IMR-90 (cell line): ENCODE data around the gene GATD1. TPM values are rescaled to one million over a fixed set of nuclear protein-coding genes. Genes with fewer than 3 reads are reported as not detected.

Source experiments
- ATAC-seq: fragments of 200-7000 bp; cut with Tn5 transposase; 2 replicates; pipeline ENCODE4 v1.9.1; 2020; ENCODE audit warnings: low read depth, mild to moderate bottlenecking, moderate library complexity
- BruUV-seq: library from RNA; stranded (reverse); fragments of 400-500 nt; replicated peaks from 2 replicates; lab custom pipeline; 2021; lab: Mats Ljungman, UMichigan
- CTCF ChIA-PET: fragments of 300-600 bp; formaldehyde crosslinking; extraction: SDS; loops from one replicate; lab custom pipeline; 2021; ENCODE audit warnings: antibody characterized with exemption; lab: Yijun Ruan, JAX
- POLR2A ChIA-PET: fragments of 300-600 bp; sonication (Branson Sonifier 250); formaldehyde crosslinking; loops from one replicate; lab custom pipeline; 2022; ENCODE audit warnings: antibody characterized with exemption; ENCODE audit not compliant: unreplicated experiment; lab: Charles Lee
- DNase-seq: peaks from one replicate; pipeline ENCODE4 v3.0.0; 2013
- H2AFZ ChIP-seq: replicated peaks from 2 replicates; pipeline ENCODE3; 2013; ENCODE audit warnings: low read length, mild to moderate bottlenecking; ENCODE audit not compliant: poor library complexity
- H2AK5ac ChIP-seq: 2 replicates; pipeline ENCODE4 v1.6.1; 2013; ENCODE audit warnings: low read depth, low read length, inconsistent platforms
- H2AK9ac ChIP-seq: replicated peaks from 2 replicates; pipeline ENCODE3; 2013; ENCODE audit warnings: mild to moderate bottlenecking, low read depth, low read length, moderate library complexity; ENCODE audit not compliant: poor library complexity
- H2BK120ac ChIP-seq: 2 replicates; pipeline ENCODE4 v1.6.1; 2013; ENCODE audit warnings: low read depth, low read length, inconsistent platforms
- H2BK15ac ChIP-seq: 3 replicates; pipeline ENCODE4 v1.6.1; 2013; ENCODE audit warnings: low read depth, low read length, inconsistent platforms
- H2BK20ac ChIP-seq: 2 replicates; pipeline ENCODE4 v1.6.1; 2013; ENCODE audit warnings: low read depth, mild to moderate bottlenecking, inconsistent platforms, low read length, moderate library complexity
- H2BK5ac ChIP-seq: 2 replicates; pipeline ENCODE4 v1.6.1; 2013; ENCODE audit warnings: mild to moderate bottlenecking, low read depth, low read length, inconsistent platforms; ENCODE audit not compliant: poor library complexity, severe bottlenecking
- H3K14ac ChIP-seq: replicated peaks from 2 replicates; pipeline ENCODE4 v1.6.1; 2013; ENCODE audit warnings: low read depth, low read length, inconsistent platforms
- H3K18ac ChIP-seq: 2 replicates; pipeline ENCODE4 v1.6.1; 2013; ENCODE audit warnings: low read depth, low read length, control low read depth
- H3K23ac ChIP-seq: 2 replicates; pipeline ENCODE4 v1.6.1; 2013; ENCODE audit warnings: low read depth, low read length, inconsistent platforms
- H3K27ac ChIP-seq: 2 replicates; pipeline ENCODE4 v1.5.1; 2013; ENCODE audit warnings: mild to moderate bottlenecking, control low read depth, low read length; ENCODE audit not compliant: insufficient read depth
- H3K27me3 ChIP-seq: 2 replicates; pipeline ENCODE4 v1.6.1; 2013; ENCODE audit warnings: low read length; ENCODE audit not compliant: control insufficient read depth, insufficient read depth
- H3K36me3 ChIP-seq: 2 replicates; pipeline ENCODE4 v1.6.1; 2013; ENCODE audit warnings: low read length, mixed read lengths; ENCODE audit not compliant: control insufficient read depth, insufficient read depth
- H3K4ac ChIP-seq: 2 replicates; pipeline ENCODE4 v1.6.1; 2013; ENCODE audit warnings: low read depth, low read length, inconsistent platforms
- H3K4me1 ChIP-seq: 2 replicates; pipeline ENCODE4 v1.6.1; 2013; ENCODE audit warnings: low read length, mixed read lengths; ENCODE audit not compliant: control insufficient read depth, insufficient read depth
- H3K4me2 ChIP-seq: 2 replicates; pipeline ENCODE4 v1.6.1; 2013; ENCODE audit warnings: low read depth, mild to moderate bottlenecking, control low read depth, low read length, moderate library complexity
- H3K4me3 ChIP-seq: 2 replicates; pipeline ENCODE4 v1.5.1; 2013; ENCODE audit warnings: low read depth, mild to moderate bottlenecking, control low read depth, low read length, moderate library complexity; ENCODE audit not compliant: insufficient read depth
- H3K56ac ChIP-seq: 2 replicates; pipeline ENCODE4 v1.6.1; 2013; ENCODE audit warnings: low read length, inconsistent platforms; ENCODE audit not compliant: insufficient read depth; ENCODE audit errors: extremely low read depth
- H3K79me1 ChIP-seq, 2 experiments: 2 replicates each; pipeline ENCODE4 v1.6.1; 2013; ENCODE audit warnings: low read length in 2 of 2, inconsistent platforms in 1 of 2, low read depth in 1 of 2
- H3K9ac ChIP-seq: 2 replicates; pipeline ENCODE4 v1.6.1; 2013; ENCODE audit warnings: low read depth, low read length, control low read depth
- H3K9me1 ChIP-seq: 2 replicates; pipeline ENCODE4 v1.6.1; 2013; ENCODE audit warnings: low read length, inconsistent platforms; ENCODE audit not compliant: insufficient read depth
- H3K9me3 ChIP-seq: 2 replicates; pipeline ENCODE4 v1.6.1; 2013; ENCODE audit warnings: low read length; ENCODE audit not compliant: control insufficient read depth, insufficient read depth
- H4K20me1 ChIP-seq: 2 replicates; pipeline ENCODE4 v1.6.1; 2013; ENCODE audit warnings: low read length, inconsistent platforms; ENCODE audit not compliant: insufficient read depth
- H4K5ac ChIP-seq: 2 replicates; pipeline ENCODE4 v1.6.1; 2013; ENCODE audit warnings: mild to moderate bottlenecking, low read depth, low read length, control low read depth
- H4K8ac ChIP-seq, 2 experiments: 2 replicates each; pipeline ENCODE4 v1.6.1; 2013; ENCODE audit warnings: low read depth in 2 of 2, low read length in 2 of 2, control low read depth in 1 of 2, inconsistent platforms in 1 of 2
- H4K91ac ChIP-seq: 2 replicates; pipeline ENCODE4 v1.6.1; 2013; ENCODE audit warnings: low read depth, low read length, inconsistent platforms; ENCODE audit not compliant: insufficient read depth
- BHLHE40 ChIP-seq: fragments of 150-350 bp; IDR thresholded peaks from 2 replicates; pipeline ENCODE4 v1.6.1; 2016; ENCODE audit warnings: mild to moderate bottlenecking, low read depth, low read length
- CEBPB ChIP-seq: IDR thresholded peaks from 2 replicates; pipeline ENCODE4 v1.6.1; 2012; ENCODE audit warnings: low read depth, low read length, improper control_type of control experiment
- CHD1 ChIP-seq: IDR thresholded peaks from 2 replicates; pipeline ENCODE4 v1.6.1; 2012; ENCODE audit warnings: low read depth, low read length, improper control_type of control experiment
- CTCF ChIP-seq: conservative IDR thresholded peaks from 2 replicates; pipeline ENCODE4 v1.5.1; 2012; ENCODE audit warnings: mild to moderate bottlenecking, low read depth, low read length, improper control_type of control experiment
- FOS ChIP-seq: fragments of 150-350 bp; IDR thresholded peaks from 2 replicates; pipeline ENCODE4 v1.6.1; 2016; ENCODE audit warnings: low read depth, low read length
- MAFK ChIP-seq: IDR thresholded peaks from 2 replicates; pipeline ENCODE4 v1.6.1; 2012; ENCODE audit warnings: low read depth, low read length, improper control_type of control experiment
- MAZ ChIP-seq: IDR thresholded peaks from 2 replicates; pipeline ENCODE4 v1.6.1; 2012; ENCODE audit warnings: low read depth, mild to moderate bottlenecking, low read length, improper control_type of control experiment, moderate library complexity, borderline replicate concordance
- MXI1 ChIP-seq: IDR thresholded peaks from 2 replicates; pipeline ENCODE4 v1.6.1; 2012; ENCODE audit warnings: low read depth, mild to moderate bottlenecking, low read length, moderate library complexity, borderline replicate concordance
- NFE2L2 ChIP-seq: fragments of 150-350 bp; IDR thresholded peaks from 2 replicates; pipeline ENCODE4 v1.6.1; 2016; ENCODE audit warnings: low read depth, mild to moderate bottlenecking, low read length
- POLR2A ChIP-seq: IDR thresholded peaks from 2 replicates; pipeline ENCODE4 v1.6.1; 2012; ENCODE audit warnings: mild to moderate bottlenecking, low read depth, low read length
- RAD21 ChIP-seq: IDR thresholded peaks from 2 replicates; pipeline ENCODE4 v1.6.1; 2012; ENCODE audit warnings: low read length, improper control_type of control experiment
- RCOR1 ChIP-seq: IDR thresholded peaks from 2 replicates; pipeline ENCODE4 v1.6.1; 2012; ENCODE audit warnings: mild to moderate bottlenecking, low read length, improper control_type of control experiment; ENCODE audit not compliant: insufficient replicate concordance
- RFX5 ChIP-seq: IDR thresholded peaks from 2 replicates; pipeline ENCODE4 v1.8.0; 2012; ENCODE audit warnings: low read depth, mild to moderate bottlenecking, low read length, moderate library complexity
- SMC3 ChIP-seq: fragments of 150-350 bp; IDR thresholded peaks from 2 replicates; pipeline ENCODE4 v1.6.1; 2016; ENCODE audit warnings: low read depth, mild to moderate bottlenecking, antibody characterized with exemption, low read length, moderate library complexity
- WGBS, 2 experiments: methylation state at CpG; one replicate each; pipeline versions ENCODE4 v1.1.5 to v1.1.7; 2013; ENCODE audit warnings: missing lambda C conversion rate in 2 of 2; ENCODE audit not compliant: insufficient read length in 1 of 2; ENCODE audit errors: extremely low coverage in 2 of 2; 5-methylcytosine and 5-hydroxymethylcytosine counted together
- dilution Hi-C: fragments of 300-500 bp; cut with HindIII; formaldehyde crosslinking; loops from one replicate; pipeline ENCODE4 v1.14.3; 2018; ENCODE audit warnings: low sequenced_read_pairs; ENCODE audit not compliant: unreplicated experiment
- in situ Hi-C: fragments of 300-500 bp; cut with MboI; formaldehyde crosslinking; loops from 3 replicates; pipeline ENCODE4 v1.14.3; 2019; ENCODE audit warnings: low sequenced_read_pairs, inconsistent platforms, mixed read lengths
- intact Hi-C: fragments of 100-400 bp; cut with micrococcal nuclease; formaldehyde crosslinking; loops from 2 replicates; pipeline ENCODE4 v1.10.0; 2022
- polyA plus RNA-seq, 3 experiments: library from polyadenylated mRNA; depleted of rRNA; stranded (reverse); fragments of >200 nt; gene quantifications; 2 replicates each; pipeline ENCODE4 v1.2.3, GENCODE V29; 2012; ENCODE audit warnings: low replicate concordance in 1 of 3
- total RNA-seq: library from RNA; depleted of rRNA; stranded (reverse); fragments of >200 nt; gene quantifications from 2 replicates; pipeline ENCODE4 v1.2.3, GENCODE V29; 2012
- TF ChIP-seq, protein P1 (sequence below): fragments of 150-350 bp; IDR thresholded peaks from 2 replicates; pipeline ENCODE4 v1.6.1; 2017; ENCODE audit warnings: mild to moderate bottlenecking, antibody characterized with exemption, low read length, low read depth
- TF ChIP-seq, protein P2 (sequence below): fragments of 150-350 bp; IDR thresholded peaks from 2 replicates; pipeline ENCODE4 v1.6.1; 2016; ENCODE audit warnings: low read depth, mild to moderate bottlenecking, low read length, moderate library complexity, borderline replicate concordance

Gene GATD1
- total and polyA plus RNA-seq, 2 of the 4 experiments (the other 2 are of a cell fraction): 3.0 to 52.5 TPM

DNA sequence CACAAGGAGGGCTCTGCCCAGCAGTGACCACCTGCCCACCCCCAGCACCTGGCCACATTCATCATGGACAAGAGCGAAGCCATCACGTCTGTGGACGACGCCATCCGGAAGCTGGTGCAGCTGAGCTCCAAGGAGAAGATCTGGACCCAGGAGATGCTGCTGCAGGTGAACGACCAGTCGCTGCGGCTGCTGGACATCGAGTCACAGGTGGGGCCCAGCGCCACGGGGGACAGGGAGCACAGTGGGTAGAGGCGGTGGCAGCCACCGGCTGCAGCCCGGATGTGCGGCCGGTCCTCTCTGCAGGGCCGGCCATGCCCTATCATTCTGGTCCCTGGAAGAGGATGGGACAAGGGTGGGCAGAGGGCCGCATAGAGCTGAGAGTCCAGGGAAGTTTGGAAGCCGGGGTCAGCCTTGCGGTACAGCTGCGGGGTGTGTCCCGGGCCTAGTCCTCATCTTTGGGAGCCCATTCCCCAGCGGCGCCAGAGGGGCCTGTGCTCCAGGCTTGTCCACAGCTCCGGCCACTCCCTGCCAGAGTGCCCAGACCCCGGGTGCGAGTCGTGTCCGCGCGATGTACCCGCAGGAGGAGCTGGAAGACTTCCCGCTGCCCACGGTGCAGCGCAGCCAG, 57.2 kb downstream of the GATD1 start:
- Histone ChIP-seq H3K79me1 (no peaks in the 10 kb centered on the region), H3K36me3 (no peaks in the 10 kb centered on the region), H3K4me2 (no peak overlapping the region), H3K9ac (no peak overlapping the region), H3K23ac (no peak overlapping the region), H2BK120ac (no peak overlapping the region), H3K14ac (no peak overlapping the region), H4K20me1 (no peaks in the 10 kb centered on the region), H2AK5ac (no peak overlapping the region), H4K5ac (no peak overlapping the region), H3K4me1 (no peaks in the 10 kb centered on the region), H4K8ac (no peak overlapping the region), H3K56ac (no peak overlapping the region), H3K4ac (no peak overlapping the region), H3K27ac (no peak overlapping the region), H2BK15ac (no peak overlapping the region), H3K4me3 (no peak overlapping the region), H3K9me3 (no peaks in the 10 kb centered on the region), H2BK20ac (no peak overlapping the region), H3K27me3 (peaks cover 5% of the 10 kb centered on the region; the same call in 1 of the 2 replicates), H3K18ac (no peak overlapping the region), H3K9me1 (no peaks in the 10 kb centered on the region), H4K91ac (no peak overlapping the region), H2AK9ac (peak overlapping the region; percentile 28), H2AFZ (peak overlapping the region; percentile 79), H2BK5ac (no peak overlapping the region)
- dilution Hi-C loops: no loop called here
- TF ChIP-seq RAD21 (no peak), BHLHE40 (no peak), NFE2L2 (no peak), SMC3 (no peak), MAZ (no peak), CTCF (no peak), RCOR1 (no peak), POLR2A (no peak), MAFK (no peak), CHD1 (no peak), MXI1 (no peak), FOS (no peak), RFX5 (no peak), CEBPB (no peak)
- TF ChIP-seq, protein P1, sequence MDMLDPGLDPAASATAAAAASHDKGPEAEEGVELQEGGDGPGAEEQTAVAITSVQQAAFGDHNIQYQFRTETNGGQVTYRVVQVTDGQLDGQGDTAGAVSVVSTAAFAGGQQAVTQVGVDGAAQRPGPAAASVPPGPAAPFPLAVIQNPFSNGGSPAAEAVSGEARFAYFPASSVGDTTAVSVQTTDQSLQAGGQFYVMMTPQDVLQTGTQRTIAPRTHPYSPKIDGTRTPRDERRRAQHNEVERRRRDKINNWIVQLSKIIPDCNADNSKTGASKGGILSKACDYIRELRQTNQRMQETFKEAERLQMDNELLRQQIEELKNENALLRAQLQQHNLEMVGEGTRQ: no peak
- TF ChIP-seq, protein P2, sequence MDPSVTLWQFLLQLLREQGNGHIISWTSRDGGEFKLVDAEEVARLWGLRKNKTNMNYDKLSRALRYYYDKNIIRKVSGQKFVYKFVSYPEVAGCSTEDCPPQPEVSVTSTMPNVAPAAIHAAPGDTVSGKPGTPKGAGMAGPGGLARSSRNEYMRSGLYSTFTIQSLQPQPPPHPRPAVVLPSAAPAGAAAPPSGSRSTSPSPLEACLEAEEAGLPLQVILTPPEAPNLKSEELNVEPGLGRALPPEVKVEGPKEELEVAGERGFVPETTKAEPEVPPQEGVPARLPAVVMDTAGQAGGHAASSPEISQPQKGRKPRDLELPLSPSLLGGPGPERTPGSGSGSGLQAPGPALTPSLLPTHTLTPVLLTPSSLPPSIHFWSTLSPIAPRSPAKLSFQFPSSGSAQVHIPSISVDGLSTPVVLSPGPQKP: no peak
- CTCF ChIA-PET: no interaction called here
- POLR2A ChIA-PET: no interaction called here
- in situ Hi-C loops: no loop called here
- BruUV-seq: no TSS peak
- intact Hi-C loops: loop anchor here (10.0 kb wide), 1 partner anchor 165 kb away; no protein-coding TSS in a partner anchor
- DNase-seq (no peak), ATAC-seq (no peak)
- 68% methylated on average over 29 of the region's 35 CpGs; no CpG with 5 or more reads in 1 of the 2 experiments for WGBS, 2 experiments
